Measurements from ENCODE around the gene TTLL8. TPM values are rescaled to one million over a fixed set of nuclear protein-coding genes. Genes with fewer than 3 reads are reported as not detected.

The TTLL8 gene
- polyA plus RNA-seq, 1 of the 3 experiments (the other 2 are of a cell fraction) = not detected

DNA sequence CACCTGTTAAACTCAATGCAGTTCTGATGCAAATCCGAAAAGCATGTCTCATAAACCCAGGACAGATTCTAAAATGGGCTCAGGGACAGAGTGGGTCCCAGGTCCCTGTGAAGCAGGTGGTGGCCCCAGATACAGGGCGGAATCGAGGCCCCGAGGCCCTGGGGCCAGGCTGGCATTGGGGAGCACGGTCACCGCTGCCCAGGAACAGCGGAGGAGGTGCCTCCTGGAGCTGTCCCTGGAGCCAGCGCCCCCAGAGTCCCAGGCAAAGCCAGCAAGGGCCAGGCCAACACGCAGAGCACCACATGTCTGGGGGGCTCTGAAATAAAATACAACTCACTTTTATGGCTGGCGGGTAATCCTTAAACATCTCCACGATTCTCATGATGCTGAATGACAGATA is 10.0 kb upstream of the TTLL8 start:
- CTCF ChIA-PET = interaction anchor here (0.8 to 0.9 kb wide), 2 partner anchors 33 to 38 kb away, joined by 3 read pairs; no protein-coding TSS in a partner anchor
- H3K4me2 ChIP-seq = no peak overlapping the region
- H2AFZ ChIP-seq (ENCODE audit: low read depth) = no peak overlapping the region
- H3K27me3 ChIP-seq (ENCODE audit: insufficient read depth) = 0 out of 2 replicates have a peak, but pooled peaks cover 5% of the 10 kb centered on the region
- no peak overlapping the region for H3K9ac ChIP-seq
- no peaks in the 10 kb centered on the region for H3K9me2 ChIP-seq
- H3K27ac ChIP-seq (ENCODE audit: low read depth in 2 of 2, low read length in 1 of 2) = no peak overlapping the region
- no peaks in the 10 kb centered on the region for H3F3A ChIP-seq (replicated peaks; ENCODE audit: insufficient read depth)
- H3K9me3 ChIP-seq = no peaks in the 10 kb centered on the region
- 85% methylated on average over 10 of the region's 11 CpGs for WGBS (ENCODE audit: low lambda C conversion rate)
- no peaks in the 10 kb centered on the region for H4K20me1 ChIP-seq (ENCODE audit: insufficient read depth)
- H3K4me3 ChIP-seq (ENCODE audit: low read depth in 2 of 2, low read length in 1 of 2) = no peak overlapping the region
- no peak for DNase-seq
- POLR2A ChIA-PET = no interaction called here
- H3K36me3 ChIP-seq (replicated peaks in 1 of 2; ENCODE audit: control insufficient read depth in 1 of 2, insufficient read depth in 2 of 2, low read length in 1 of 2) = no peaks in the 10 kb centered on the region
- no peak for TF ChIP-seq GABPA (IDR thresholded peaks at IDR 0.05; ENCODE audit: low read depth)
- no peak for TF ChIP-seq USF1 (IDR thresholded peaks at IDR 0.05; ENCODE audit: borderline replicate concordance, low read depth)
- TF ChIP-seq RCOR1 (IDR thresholded peaks at IDR 0.05; ENCODE audit: low read length) = no peak
- no peak for TF ChIP-seq SIN3A (IDR thresholded peaks at IDR 0.05; ENCODE audit: borderline replicate concordance, low read depth, low read length)
- no peaks in the 10 kb centered on the region for H3K79me2 ChIP-seq (ENCODE audit: insufficient read depth)
- no peaks in the 10 kb centered on the region for H3K4me1 ChIP-seq (ENCODE audit: control insufficient read depth in 1 of 2, insufficient read depth in 2 of 2, low read depth in 1 of 2, low read length in 1 of 2)

DNA sequence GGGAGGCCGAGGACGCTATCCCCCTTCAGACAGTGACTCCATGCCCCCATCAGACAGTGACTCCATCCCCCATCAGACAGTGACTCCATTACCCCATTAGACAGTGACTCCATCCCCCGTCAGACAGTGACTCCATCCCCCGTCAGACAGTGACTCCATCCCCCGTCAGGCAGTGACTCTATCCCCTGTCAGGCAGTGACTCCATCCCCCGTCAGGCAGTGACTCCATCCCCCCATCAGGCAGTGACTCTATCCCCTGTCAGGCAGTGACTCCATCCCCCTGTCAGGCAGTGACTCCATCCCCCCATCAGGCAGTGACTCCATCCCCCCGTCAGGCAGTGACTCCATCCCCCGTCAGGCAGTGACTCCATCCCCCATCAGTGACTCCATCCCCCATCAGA is 9.1 kb upstream of the TTLL8 start:
- H3K4me3 ChIP-seq (ENCODE audit: low read depth in 2 of 2, low read length in 1 of 2) = no peak overlapping the region
- no peaks in the 10 kb centered on the region for H3K79me2 ChIP-seq (ENCODE audit: insufficient read depth)
- no peaks in the 10 kb centered on the region for H3K9me2 ChIP-seq
- 77% methylated on average over 7 of the region's 8 CpGs for WGBS (ENCODE audit: low lambda C conversion rate)
- no peak overlapping the region for H2AFZ ChIP-seq (ENCODE audit: low read depth)
- no peaks in the 10 kb centered on the region for H3F3A ChIP-seq (replicated peaks; ENCODE audit: insufficient read depth)
- CTCF ChIA-PET = interaction anchor here (0.9 to 2.3 kb wide), 3 partner anchors 19 to 37 kb away, joined by 3 to 14 read pairs (median 3); no protein-coding TSS in a partner anchor
- no peak overlapping the region for H3K27ac ChIP-seq (ENCODE audit: low read depth in 2 of 2, low read length in 1 of 2)
- H3K9ac ChIP-seq = no peak overlapping the region
- H3K4me1 ChIP-seq (ENCODE audit: control insufficient read depth in 1 of 2, insufficient read depth in 2 of 2, low read depth in 1 of 2, low read length in 1 of 2) = no peaks in the 10 kb centered on the region
- POLR2A ChIA-PET = no interaction called here
- no peaks in the 10 kb centered on the region for H4K20me1 ChIP-seq (ENCODE audit: insufficient read depth)
- 0 out of 2 replicates have a peak, but pooled peaks cover 5% of the 10 kb centered on the region for H3K27me3 ChIP-seq (ENCODE audit: insufficient read depth)
- no peak overlapping the region for H3K4me2 ChIP-seq
- H3K36me3 ChIP-seq (replicated peaks in 1 of 2; ENCODE audit: control insufficient read depth in 1 of 2, insufficient read depth in 2 of 2, low read length in 1 of 2) = no peaks in the 10 kb centered on the region
- DNase-seq = no peak
- H3K9me3 ChIP-seq = no peaks in the 10 kb centered on the region
- no peak for TF ChIP-seq POLR2AphosphoS5 (IDR thresholded peaks at IDR 0.05; ENCODE audit: low read depth, low read length)
- no peak for TF ChIP-seq SIN3A (IDR thresholded peaks at IDR 0.05; ENCODE audit: borderline replicate concordance, low read depth, low read length)
- TF ChIP-seq CTCF (IDR thresholded peaks at IDR 0.05) = no peak
- TF ChIP-seq FOSL2 (IDR thresholded peaks at IDR 0.05; ENCODE audit: borderline replicate concordance, low read depth) = no peak
- TF ChIP-seq, protein P1, sequence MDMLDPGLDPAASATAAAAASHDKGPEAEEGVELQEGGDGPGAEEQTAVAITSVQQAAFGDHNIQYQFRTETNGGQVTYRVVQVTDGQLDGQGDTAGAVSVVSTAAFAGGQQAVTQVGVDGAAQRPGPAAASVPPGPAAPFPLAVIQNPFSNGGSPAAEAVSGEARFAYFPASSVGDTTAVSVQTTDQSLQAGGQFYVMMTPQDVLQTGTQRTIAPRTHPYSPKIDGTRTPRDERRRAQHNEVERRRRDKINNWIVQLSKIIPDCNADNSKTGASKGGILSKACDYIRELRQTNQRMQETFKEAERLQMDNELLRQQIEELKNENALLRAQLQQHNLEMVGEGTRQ (IDR thresholded peaks at IDR 0.05; ENCODE audit: borderline replicate concordance, low read depth, low read length) = no peak
- no peak for TF ChIP-seq TEAD4 (IDR thresholded peaks at IDR 0.05; ENCODE audit: borderline replicate concordance, insufficient read depth)
- no peak for TF ChIP-seq YY1 (IDR thresholded peaks at IDR 0.05; ENCODE audit: low read depth)
- no peak for TF ChIP-seq MXI1 (IDR thresholded peaks at IDR 0.05; ENCODE audit: low read depth, low read length)
- TF ChIP-seq, protein P2, sequence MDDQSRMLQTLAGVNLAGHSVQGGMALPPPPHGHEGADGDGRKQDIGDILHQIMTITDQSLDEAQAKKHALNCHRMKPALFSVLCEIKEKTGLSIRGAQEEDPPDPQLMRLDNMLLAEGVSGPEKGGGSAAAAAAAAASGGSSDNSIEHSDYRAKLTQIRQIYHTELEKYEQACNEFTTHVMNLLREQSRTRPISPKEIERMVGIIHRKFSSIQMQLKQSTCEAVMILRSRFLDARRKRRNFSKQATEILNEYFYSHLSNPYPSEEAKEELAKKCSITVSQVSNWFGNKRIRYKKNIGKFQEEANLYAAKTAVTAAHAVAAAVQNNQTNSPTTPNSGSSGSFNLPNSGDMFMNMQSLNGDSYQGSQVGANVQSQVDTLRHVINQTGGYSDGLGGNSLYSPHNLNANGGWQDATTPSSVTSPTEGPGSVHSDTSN (IDR thresholded peaks at IDR 0.05) = no peak
- TF ChIP-seq EZH2phosphoT487 (IDR thresholded peaks at IDR 0.05; ENCODE audit: borderline replicate concordance, low read depth) = no peak
- TF ChIP-seq TCF12 (IDR thresholded peaks at IDR 0.05) = no peak
- no peak for TF ChIP-seq RCOR1 (IDR thresholded peaks at IDR 0.05; ENCODE audit: low read length)
- TF ChIP-seq GATA2 (CRISPR knock-in tag; IDR thresholded peaks at IDR 0.05) = no peak
- no peak for TF ChIP-seq RXRA (IDR thresholded peaks at IDR 0.05; ENCODE audit: borderline replicate concordance, low read depth)
- TF ChIP-seq RFX5 (IDR thresholded peaks at IDR 0.05; ENCODE audit: low read length) = no peak
- TF ChIP-seq MAX (IDR thresholded peaks at IDR 0.05; ENCODE audit: low read depth) = no peak
- no peak for TF ChIP-seq TAF1 (IDR thresholded peaks at IDR 0.05; ENCODE audit: borderline replicate concordance, low read depth, low read length)
- TF ChIP-seq NFIC (IDR thresholded peaks at IDR 0.05; ENCODE audit: borderline replicate concordance) = no peak
